Sigmoid colon (tissue), 7 donors: ENCODE measurements around the gene RAB8A. TPM values are rescaled to one million over a fixed set of nuclear protein-coding genes. Genes with fewer than 3 reads are reported as not detected.
A peak's percentile ranks its signal among the peaks of the same experiment; 100 is the strongest.

Source experiments
- DNase-seq: peaks from one replicate; pipeline ENCODE4 v3.0.0-alpha.2; 2019
- H3K27ac ChIP-seq, 4 donors: fragments of 200-600 bp; sonication (generic); one replicate each; pipeline ENCODE4 v1.5.1; 2016 to 2019; ENCODE audit warnings: mild to moderate bottlenecking in 1 of 4
- H3K27me3 ChIP-seq, 3 donors: fragments of 200-600 bp; sonication (generic); one replicate each; pipeline ENCODE4 v1.5.1; 2019; ENCODE audit warnings: mild to moderate bottlenecking in 1 of 3
- H3K36me3 ChIP-seq, 4 donors: fragments of 200-600 bp; sonication (generic); one replicate each; pipeline ENCODE4 v1.5.1; 2016 to 2019
- H3K4me1 ChIP-seq, 4 donors: fragments of 200-600 bp; sonication (generic); one replicate each; pipeline ENCODE4 v1.5.1; 2017 to 2019
- H3K4me3 ChIP-seq, 4 donors: fragments of 200-600 bp; sonication (generic); one replicate each; pipeline ENCODE4 v1.5.1; 2017 to 2019; ENCODE audit warnings: mild to moderate bottlenecking in 2 of 4, moderate library complexity in 1 of 4
- H3K9me3 ChIP-seq, 4 donors: fragments of 200-600 bp in 3 of 4; sonication (generic) in 3 of 4; one replicate each; pipeline versions ENCODE4 v1.5.1 to v1.6.1; 2013 to 2019
- EP300 ChIP-seq, 4 donors: sonication (generic); formaldehyde crosslinking; IDR thresholded peaks; one replicate each; pipeline ENCODE4 v1.6.1; 2017; ENCODE audit warnings: antibody characterized with exemption in 4 of 4
- POLR2A ChIP-seq, 2 donors: fragments of 450-650 bp; IDR thresholded peaks; one replicate each; pipeline ENCODE4 v1.6.1; 2016; ENCODE audit warnings: antibody characterized with exemption in 2 of 2, mild to moderate bottlenecking in 2 of 2, moderate library complexity in 2 of 2
- POLR2AphosphoS5 ChIP-seq, 4 donors: sonication (generic); formaldehyde crosslinking; IDR thresholded peaks; one replicate each; pipeline ENCODE4 v1.6.1; 2017; ENCODE audit warnings: antibody characterized with exemption in 4 of 4
- WGBS, 2 donors: extraction: QIAGEN DNeasy Blood & Tissue Kit; methylation state at CpG; one replicate each; pipeline ENCODE4 v1.1.7; 2013; 5-methylcytosine and 5-hydroxymethylcytosine counted together
- intact Hi-C: fragments of 100-400 bp; cut with DNase I; formaldehyde crosslinking; loops from one replicate; pipeline ENCODE4 v1.15.1; 2023
- polyA plus RNA-seq, 3 donors: library from polyadenylated mRNA; stranded (reverse); fragments of 200-250 nt; gene quantifications; one replicate each; pipeline ENCODE4 v1.2.3, GENCODE V29; 2013
- total RNA-seq, 4 donors: library from RNA; depleted of rRNA; stranded (reverse); fragments of >200 nt; gene quantifications; one replicate each; pipeline ENCODE4 v1.1.0, GENCODE V29; 2016
- TF ChIP-seq, protein P1 (sequence below), 4 experiments: fragments of 450-650 bp in 3 of 4; fragments of 200-600 bp in 1 of 4; IDR thresholded peaks; one replicate each; pipeline ENCODE4 v1.5.1; 2016 to 2019; ENCODE audit warnings: antibody characterized with exemption in 4 of 4, mild to moderate bottlenecking in 3 of 4, moderate library complexity in 2 of 4
- donor health status: healthy with polysubstance abuse.
- donor health status: Bipolar disorder and iron deficiency.
- donor health status: healthy.

The RAB8A gene
- total and polyA plus RNA-seq, 7 donors: 32.8 to 126 (median 43.9) TPM

- H3K4me3 ChIP-seq: peak overlapping the region in 3 of 4 donors; percentile 73 to 89 (median 82)
- intact Hi-C loops: loop anchor here (1.0 to 2.0 kb wide), 3 partner anchors 26 to 44 kb away; partner anchors contain the start of gene RAB8A
- DNase-seq: no peak
- no peaks in the 10 kb centered on the region for H3K36me3 ChIP-seq
- no peaks in the 10 kb centered on the region for H3K9me3 ChIP-seq
- peak overlapping the region; percentile 97 to 100 (median 100) for H3K27ac ChIP-seq
- WGBS, 2 donors: 15 to 45% methylated on average over 6 of the region's 6 CpGs
- peaks cover 0 to 36% (median 28%) of the 10 kb centered on the region in 4 donors for H3K4me1 ChIP-seq
- TF ChIP-seq, protein P1, sequence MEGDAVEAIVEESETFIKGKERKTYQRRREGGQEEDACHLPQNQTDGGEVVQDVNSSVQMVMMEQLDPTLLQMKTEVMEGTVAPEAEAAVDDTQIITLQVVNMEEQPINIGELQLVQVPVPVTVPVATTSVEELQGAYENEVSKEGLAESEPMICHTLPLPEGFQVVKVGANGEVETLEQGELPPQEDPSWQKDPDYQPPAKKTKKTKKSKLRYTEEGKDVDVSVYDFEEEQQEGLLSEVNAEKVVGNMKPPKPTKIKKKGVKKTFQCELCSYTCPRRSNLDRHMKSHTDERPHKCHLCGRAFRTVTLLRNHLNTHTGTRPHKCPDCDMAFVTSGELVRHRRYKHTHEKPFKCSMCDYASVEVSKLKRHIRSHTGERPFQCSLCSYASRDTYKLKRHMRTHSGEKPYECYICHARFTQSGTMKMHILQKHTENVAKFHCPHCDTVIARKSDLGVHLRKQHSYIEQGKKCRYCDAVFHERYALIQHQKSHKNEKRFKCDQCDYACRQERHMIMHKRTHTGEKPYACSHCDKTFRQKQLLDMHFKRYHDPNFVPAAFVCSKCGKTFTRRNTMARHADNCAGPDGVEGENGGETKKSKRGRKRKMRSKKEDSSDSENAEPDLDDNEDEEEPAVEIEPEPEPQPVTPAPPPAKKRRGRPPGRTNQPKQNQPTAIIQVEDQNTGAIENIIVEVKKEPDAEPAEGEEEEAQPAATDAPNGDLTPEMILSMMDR (IDR thresholded peaks at IDR 0.05): peak in 3 of 4 experiments; percentile 14 to 30 (median 18)
- no peak for TF ChIP-seq POLR2A (IDR thresholded peaks at IDR 0.05)
- TF ChIP-seq EP300 (IDR thresholded peaks at IDR 0.05): no peak
- TF ChIP-seq POLR2AphosphoS5 (IDR thresholded peaks at IDR 0.05): peak in 1 of 4 donors; percentile 24
- no peaks in the 10 kb centered on the region for H3K27me3 ChIP-seq
Observed at GRCh38 chr19:16066611-16067104, 45.0 kb upstream of the RAB8A start.

GRCh38 chr19:16067205-16067938, 44.3 kb upstream of the RAB8A start:
- WGBS, 2 donors: 59 to 77% methylated on average over 40 of the region's 40 CpGs
- H3K4me3 ChIP-seq: peak overlapping the region; percentile 72 to 89 (median 78)
- peak; percentile 97 to 99 for TF ChIP-seq POLR2A (IDR thresholded peaks at IDR 0.05)
- peak in 2 of 4 donors; percentile 73 to 79 for TF ChIP-seq EP300 (IDR thresholded peaks at IDR 0.05)
- TF ChIP-seq, protein P1 (IDR thresholded peaks at IDR 0.05): no peak
- peak; percentile 97 to 99 (median 98) for TF ChIP-seq POLR2AphosphoS5 (IDR thresholded peaks at IDR 0.05)
- DNase-seq: peak; percentile 97
- intact Hi-C loops: loop anchor here (1.0 to 2.0 kb wide), 3 partner anchors 27 to 43 kb away; partner anchors contain the start of gene RAB8A
- H3K4me1 ChIP-seq: peaks cover 0 to 43% (median 35%) of the 10 kb centered on the region in 4 donors
- H3K27ac ChIP-seq: peak overlapping the region; percentile 97 to 100 (median 100)
- H3K27me3 ChIP-seq: no peaks in the 10 kb centered on the region
- no peaks in the 10 kb centered on the region for H3K36me3 ChIP-seq
- H3K9me3 ChIP-seq: no peaks in the 10 kb centered on the region

GRCh38 chr19:16068696-16069259, 42.9 kb upstream of the RAB8A start:
- no peak for DNase-seq
- H3K36me3 ChIP-seq: peaks cover 0 to 7% (median 2%) of the 10 kb centered on the region in 4 donors
- no peaks in the 10 kb centered on the region for H3K9me3 ChIP-seq
- TF ChIP-seq POLR2A (IDR thresholded peaks at IDR 0.05) (no peak), EP300 (IDR thresholded peaks at IDR 0.05) (no peak), POLR2AphosphoS5 (IDR thresholded peaks at IDR 0.05) (peak in 2 of 4 donors; percentile 7 to 56)
- TF ChIP-seq, protein P1 (IDR thresholded peaks at IDR 0.05): no peak
- 83 to 88% methylated on average over 10 of the region's 10 CpGs for WGBS, 2 donors
- peak overlapping the region; percentile 97 to 100 (median 100) for H3K27ac ChIP-seq
- peaks cover 0 to 57% (median 49%) of the 10 kb centered on the region in 4 donors for H3K4me1 ChIP-seq
- no peaks in the 10 kb centered on the region for H3K27me3 ChIP-seq
- intact Hi-C loops: no loop called here
- peak overlapping the region; percentile 72 to 89 (median 78) for H3K4me3 ChIP-seq

DNA sequence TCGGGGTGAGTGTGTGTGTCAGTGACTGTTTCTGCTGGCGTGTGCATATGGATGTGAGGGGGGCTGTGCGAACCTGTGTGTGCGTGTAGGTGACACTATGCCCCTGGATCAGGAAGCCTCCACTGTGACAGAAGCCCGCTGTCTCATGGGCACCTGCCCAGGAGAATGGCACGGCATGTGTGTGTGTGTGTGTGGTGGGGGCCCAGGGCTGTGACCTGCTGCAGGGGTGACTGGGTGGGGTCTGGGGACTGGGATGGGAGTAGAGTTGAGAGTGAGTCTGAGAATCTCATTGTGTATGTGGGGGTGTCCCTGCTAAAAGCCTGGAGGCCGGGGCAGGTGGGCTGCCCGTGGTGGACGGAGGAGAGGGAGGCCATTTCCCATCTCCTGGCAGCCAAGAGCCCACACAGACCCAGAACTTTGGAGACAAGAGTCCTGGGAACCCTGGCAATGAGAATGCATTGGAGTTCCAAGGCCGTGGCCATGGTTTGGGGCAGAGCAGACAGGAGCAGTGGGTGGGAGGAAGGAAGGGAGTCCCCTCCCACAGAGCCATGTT, 41.8 kb upstream of the RAB8A start:
- H3K36me3 ChIP-seq: peaks cover 0 to 7% (median 2%) of the 10 kb centered on the region in 4 donors
- peak; percentile 70 for DNase-seq
- peak overlapping the region; percentile 72 to 89 (median 78) for H3K4me3 ChIP-seq
- TF ChIP-seq POLR2AphosphoS5 (IDR thresholded peaks at IDR 0.05): peak in 1 of 4 donors; percentile 43
- TF ChIP-seq, protein P1 (IDR thresholded peaks at IDR 0.05): no peak
- no peak for TF ChIP-seq EP300 (IDR thresholded peaks at IDR 0.05)
- no peak for TF ChIP-seq POLR2A (IDR thresholded peaks at IDR 0.05)
- H3K27ac ChIP-seq: peak overlapping the region; percentile 97 to 100 (median 100)
- no peaks in the 10 kb centered on the region for H3K27me3 ChIP-seq
- intact Hi-C loops: loop anchor here (10.0 kb wide), 1 partner anchor 945 kb away; a partner anchor contains a TSS
- H3K9me3 ChIP-seq: no peaks in the 10 kb centered on the region
- WGBS, 2 donors: 80 to 84% methylated on average over 10 of the region's 10 CpGs
- H3K4me1 ChIP-seq: peaks cover 0 to 63% (median 57%) of the 10 kb centered on the region in 4 donors
